Measurements from ENCODE around the gene SIMC1.

Gene SIMC1

DNA sequence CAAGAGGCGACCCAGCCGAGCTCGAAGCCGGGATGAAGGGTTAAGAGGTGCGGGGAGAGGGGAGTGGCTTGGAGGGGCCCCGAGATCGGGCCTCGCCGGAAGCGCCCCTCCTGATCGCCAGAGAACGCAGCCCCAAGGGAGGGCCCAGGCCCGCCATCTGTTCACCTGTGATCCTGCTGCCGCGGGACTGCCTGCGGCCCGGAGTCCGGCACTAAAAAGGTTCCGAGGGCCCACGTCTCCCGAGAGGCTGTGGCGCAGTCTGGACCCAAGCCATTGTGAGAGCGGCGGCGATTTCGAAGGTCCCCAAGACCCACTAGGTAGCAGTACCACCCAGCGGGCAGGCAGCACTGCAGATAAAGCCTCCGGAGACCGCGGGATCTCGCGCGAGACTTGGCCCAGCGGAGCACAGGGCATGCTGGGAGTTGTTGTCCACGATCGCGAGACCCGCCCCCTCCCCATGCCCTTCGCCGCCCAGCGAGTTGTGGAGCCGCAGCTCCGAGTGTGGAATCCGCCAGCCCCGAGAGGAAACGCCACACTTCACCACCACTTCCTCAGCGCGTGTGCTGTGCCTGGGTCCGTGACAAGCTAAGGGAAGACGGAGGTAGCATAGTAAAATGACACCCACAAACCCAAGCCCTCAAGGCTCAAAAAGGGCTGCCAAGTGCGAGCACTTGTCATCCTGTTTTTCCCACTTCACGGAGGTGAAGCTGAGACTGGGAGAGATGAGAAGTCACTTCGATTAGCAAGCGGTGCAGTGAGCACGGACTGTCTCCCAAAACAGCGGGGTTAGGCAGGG lies 123.4 kb downstream of the SIMC1 start, which contains the start of gene KIAA1191:
TSS of gene KIAA1191 (minus strand) at position 328 of the 796 bp plus-strand sequence. CDS start 2,256 bp downstream, outside the sequence.
- peak; percentile 17 to 97 (median 88) for DNase-seq

GRCh38 chr5:176362233-176362490 lies 123.9 kb downstream of the SIMC1 start:
- DNase-seq: no peak

DNA sequence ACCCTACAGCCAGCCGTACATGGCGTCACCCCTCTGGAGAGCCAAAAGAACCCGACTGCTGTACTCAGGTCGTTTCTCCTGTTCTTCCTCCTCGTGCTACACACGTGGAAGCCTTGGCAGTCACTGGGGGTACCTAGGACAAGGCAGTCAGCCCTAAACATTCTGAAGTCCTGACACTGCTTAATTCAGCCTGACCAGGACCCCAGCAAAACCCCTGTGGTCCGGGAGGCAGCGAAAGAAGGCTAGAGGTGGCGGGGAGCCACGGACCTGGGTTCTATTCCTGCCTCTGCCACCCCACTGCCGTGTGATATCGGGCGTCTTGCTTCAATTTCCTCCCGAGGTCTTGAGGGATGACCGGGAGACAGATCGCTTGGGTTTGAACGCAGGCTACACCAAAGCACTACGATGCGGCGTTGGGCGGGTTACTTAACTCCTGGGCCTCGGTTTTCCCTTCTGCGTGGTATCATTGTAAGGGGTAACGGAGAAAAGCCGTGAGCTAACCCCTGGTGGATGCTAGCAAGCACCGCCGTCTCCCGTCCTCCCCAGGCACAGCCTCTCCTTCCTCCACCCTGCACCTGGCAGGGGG lies 126.6 kb downstream of the SIMC1 start:
- DNase-seq: peak in 2 of 51 donors; percentile 22 to 53

GRCh38 chr5:176365351-176366231 lies 127.4 kb downstream of the SIMC1 start, which contains the start of gene ARL10:
TSS of gene ARL10 (plus strand) at chr5:176365487. CDS start at chr5:176365564, 77 bp downstream.
- DNase-seq: peak in 40 of 51 donors; percentile 4 to 78 (median 50)

GRCh38 chr5:176366232-176366894 lies 128.1 kb downstream of the SIMC1 start:
- peak in 4 of 51 donors; percentile 39 to 46 (median 44) for DNase-seq

DNA sequence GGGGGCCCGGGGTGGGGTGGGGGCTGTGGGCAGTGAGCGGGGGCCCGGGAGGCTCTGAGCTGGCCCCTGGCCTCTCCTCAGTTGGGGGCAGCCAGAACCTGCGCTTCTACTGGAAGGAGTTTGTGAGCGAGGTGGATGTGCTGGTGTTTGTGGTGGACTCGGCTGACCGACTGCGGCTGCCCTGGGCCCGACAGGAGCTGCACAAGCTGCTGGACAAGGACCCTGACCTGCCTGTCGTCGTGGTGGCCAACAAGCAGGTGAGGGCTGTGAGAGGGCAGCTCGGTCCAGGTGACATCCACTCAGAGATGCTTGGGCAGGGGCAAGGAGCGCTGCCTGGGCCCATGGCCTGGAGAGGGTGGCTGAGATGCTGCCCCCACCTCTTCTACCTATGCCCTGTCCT lies 130.5 kb downstream of the SIMC1 start:
- DNase-seq: no peak

DNA sequence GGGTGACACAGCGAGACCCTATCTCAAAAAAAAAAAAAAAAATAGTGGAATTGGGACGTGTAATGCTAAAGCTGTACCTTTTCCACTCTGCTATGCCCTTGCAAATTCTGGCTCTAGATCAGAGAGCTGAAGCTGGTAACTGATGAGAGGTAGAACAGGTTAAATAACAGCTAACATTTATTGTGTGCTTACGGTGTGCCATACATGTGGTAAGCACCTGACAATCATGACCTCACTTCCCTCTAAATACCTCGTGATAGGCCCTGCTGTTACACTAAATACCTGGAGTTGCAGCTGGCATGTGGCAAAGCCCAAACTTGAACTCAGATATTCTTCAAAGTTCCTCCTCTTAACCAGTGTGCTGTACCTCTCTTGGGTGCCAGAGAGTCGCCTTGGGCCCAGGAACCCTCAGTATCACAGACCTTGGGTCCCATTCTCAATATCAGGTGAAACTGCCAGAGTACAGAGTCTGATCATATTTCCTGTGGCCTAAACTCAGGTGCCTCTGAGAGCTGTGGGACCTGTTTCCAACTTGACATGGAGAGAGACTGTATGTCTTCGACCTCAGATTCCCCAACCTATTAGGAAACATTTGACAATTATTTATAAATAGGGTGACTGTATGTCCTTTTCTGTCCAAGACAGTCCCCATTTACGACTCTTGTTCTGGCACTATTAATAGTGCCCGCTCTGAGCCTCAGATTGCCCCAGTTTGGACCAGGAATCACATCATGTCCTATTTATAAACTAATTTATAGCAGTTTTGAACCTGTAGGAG lies 131.9 kb downstream of the SIMC1 start:
- no peak for DNase-seq

- DNase-seq: peak in 5 of 51 donors; percentile 4 to 37 (median 18)
Measured at GRCh38 chr5:176371621-176372539, 133.7 kb downstream of the SIMC1 start.

GRCh38 chr5:176373100-176373818 lies 135.0 kb downstream of the SIMC1 start:
- DNase-seq: peak in 1 of 51 donors; percentile 5

DNA sequence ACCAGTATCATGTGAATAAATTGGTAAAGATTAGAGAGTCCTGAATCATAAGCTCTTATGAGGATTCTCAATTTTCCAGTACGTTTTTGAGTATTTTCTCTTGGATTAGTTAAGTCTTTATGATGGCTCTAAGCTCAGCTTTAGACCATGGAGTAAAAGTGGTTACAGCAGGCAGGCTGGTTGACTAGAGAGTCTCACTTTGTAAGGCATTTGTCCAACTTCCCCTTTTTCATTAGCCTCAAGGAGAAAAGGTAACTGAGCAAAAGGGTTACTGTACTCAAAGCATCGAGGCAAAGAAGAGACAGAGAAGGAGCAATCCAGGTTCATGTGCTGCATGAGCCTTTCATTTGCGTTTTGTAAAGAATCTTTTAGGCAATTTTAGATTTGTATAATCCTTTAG lies 141.7 kb downstream of the SIMC1 start:
- no peak for DNase-seq

DNA sequence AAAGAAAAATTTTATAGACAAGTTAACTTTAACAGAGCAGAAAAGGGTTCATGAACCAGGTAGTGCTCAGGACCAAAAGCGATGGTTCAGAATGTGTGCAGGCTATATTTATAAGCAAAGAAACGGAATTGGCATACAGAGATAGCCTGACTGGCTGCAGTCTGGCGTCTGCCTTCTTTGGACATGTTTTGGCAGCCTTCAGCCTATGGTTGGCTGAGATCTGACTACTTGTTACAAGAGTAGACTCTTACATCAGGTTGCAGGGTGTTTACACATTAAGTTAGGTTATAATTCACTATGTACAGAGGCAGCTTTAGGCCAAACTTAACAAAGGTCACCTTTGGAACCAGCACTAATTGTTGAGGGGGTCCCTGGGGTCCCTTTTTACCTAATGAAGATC lies 143.2 kb downstream of the SIMC1 start:
- no peak for DNase-seq

DNA sequence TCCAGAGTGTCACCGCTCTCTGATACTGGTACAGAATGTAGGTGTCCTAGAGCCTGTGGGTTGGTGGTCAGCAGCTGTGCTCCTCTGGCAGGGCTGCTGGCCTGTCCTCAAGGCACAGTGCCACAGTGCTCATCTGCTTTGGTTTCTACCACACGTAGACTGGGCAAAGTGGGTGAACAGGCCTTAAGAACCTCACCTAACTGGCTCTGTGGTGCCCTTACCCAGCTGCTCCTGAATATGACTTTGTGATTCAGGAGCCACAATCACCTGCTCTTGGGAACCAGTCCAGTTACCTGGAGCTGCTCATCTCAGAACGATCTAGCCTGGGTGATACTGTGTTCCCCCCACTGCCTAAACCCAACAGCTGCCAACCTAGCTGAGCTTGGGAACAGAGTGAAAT lies 143.8 kb downstream of the SIMC1 start:
- DNase-seq: no peak

GRCh38 chr5:176382721-176383120 lies 144.5 kb downstream of the SIMC1 start:
- DNase-seq: no peak

DNA sequence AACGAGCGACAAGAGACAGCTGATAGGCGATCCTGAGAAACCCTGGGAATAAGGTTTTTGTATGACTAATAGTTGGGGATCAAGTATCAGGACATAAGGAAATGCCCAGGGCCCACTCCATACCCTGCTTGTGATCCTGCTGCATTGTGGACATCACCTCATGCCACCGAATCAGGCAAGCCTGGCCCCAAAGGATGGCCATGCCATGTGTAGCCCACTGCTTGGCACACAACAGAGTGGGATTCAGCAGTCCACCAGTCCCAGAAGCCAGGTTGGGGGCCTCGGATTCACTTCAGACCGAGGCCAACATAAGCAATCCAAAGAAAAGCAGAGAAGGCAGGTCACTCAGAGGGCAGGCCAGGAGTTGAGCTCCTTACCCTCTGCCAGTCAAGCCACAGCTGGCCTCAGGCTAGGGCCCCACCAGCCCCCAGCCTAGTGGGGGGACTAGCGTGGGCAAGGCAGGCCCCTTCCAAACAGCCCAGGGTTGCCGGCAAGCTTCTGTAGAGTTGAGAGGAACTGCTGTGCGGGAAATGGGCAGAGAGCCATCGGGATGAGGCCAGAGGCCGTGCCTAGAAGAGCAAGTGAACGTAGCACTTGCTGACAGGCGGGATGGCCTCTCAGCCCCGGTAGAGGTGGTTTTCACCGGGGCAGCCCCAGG lies 145.2 kb downstream of the SIMC1 start:
- no peak for DNase-seq

DNA sequence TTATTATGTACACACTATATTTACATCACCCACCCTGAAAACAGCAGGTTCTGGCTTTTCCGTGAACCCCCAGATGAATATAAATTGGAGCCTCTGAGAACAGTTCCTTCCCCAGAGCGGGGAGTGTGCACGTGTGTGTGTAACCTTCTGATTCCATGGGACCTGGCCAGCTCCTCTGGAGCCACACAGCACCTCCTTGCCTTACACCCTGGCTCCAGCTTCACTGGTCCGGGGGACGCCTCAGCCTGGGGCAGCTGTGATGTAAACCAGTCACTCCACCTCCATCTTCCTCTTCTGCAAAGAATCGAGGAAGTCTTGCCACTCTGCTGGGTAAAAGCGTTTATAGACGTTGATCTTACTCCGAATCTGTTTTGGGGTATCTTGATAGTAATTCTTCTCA lies 145.7 kb downstream of the SIMC1 start:
- DNase-seq: no peak

- DNase-seq: no peak
Measured at GRCh38 chr5:176384366-176384930, 146.2 kb downstream of the SIMC1 start.

DNA sequence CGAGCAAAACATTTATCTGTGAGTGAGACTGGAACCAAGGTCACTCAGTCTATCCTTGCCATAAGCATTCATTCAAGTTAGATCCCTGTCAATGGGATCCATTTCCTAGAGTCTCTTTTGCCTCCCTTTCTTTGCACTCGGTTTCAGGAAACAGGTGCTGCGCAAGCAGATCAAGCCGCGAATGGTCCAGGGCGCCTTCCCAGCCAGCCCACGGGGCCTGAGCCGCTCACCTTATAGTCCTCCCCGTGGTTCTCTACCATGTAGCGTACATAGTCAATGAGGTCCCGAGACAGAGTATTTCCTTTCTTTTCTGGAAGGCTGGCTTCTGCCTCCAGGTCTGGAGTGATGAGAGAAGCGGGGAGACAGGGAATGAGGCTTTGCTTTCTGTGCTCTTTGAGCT lies 146.8 kb downstream of the SIMC1 start:
- no peak for DNase-seq

- DNase-seq: no peak
Measured at GRCh38 chr5:176386491-176386890, 148.3 kb downstream of the SIMC1 start.

All from hypothalamus (tissue), 51 donors.